ENCODE data around the gene PHOX2B.

- TF ChIP-seq POLR2A (IDR thresholded peaks at IDR 0.05; ENCODE audit: low read length) (no peak), GATA1 (IDR thresholded peaks at IDR 0.05; ENCODE audit: low read depth, low read length) (no peak)
Observed at GRCh38 chr4:41792166-41792565, 43.6 kb upstream of the PHOX2B start.

Data from erythroblast (primary cell).